IgD-negative memory B cell (primary cell): Measurements from ENCODE around the gene ZNHIT1. TPM values are rescaled to one million over a fixed set of nuclear protein-coding genes. Genes with fewer than 3 reads are reported as not detected.
A peak's percentile ranks its signal among the peaks of the same experiment; 100 is the strongest.
"Not testable (repeated sequence)": the region's sequence is repeated elsewhere in the genome, so short reads cannot be mapped to it uniquely, and the experiment has no call there.

ENCODE experiments used
- H3K27ac Mint-ChIP-seq, 3 donors: one replicate each; pipeline ENCODE4 v1.8.0; 2020 to 2022; ENCODE audit warnings: mild to moderate bottlenecking in 3 of 3, mixed read lengths in 3 of 3, moderate library complexity in 1 of 3
- H3K27me3 Mint-ChIP-seq: one replicate; pipeline ENCODE4 v1.8.0; 2021; ENCODE audit warnings: mixed read lengths
- H3K36me3 Mint-ChIP-seq: one replicate; pipeline ENCODE4 v1.8.0; 2020; ENCODE audit warnings: mild to moderate bottlenecking, mixed read lengths
- H3K4me1 Mint-ChIP-seq, 3 donors: one replicate each; pipeline ENCODE4 v1.8.0; 2020 to 2022; ENCODE audit warnings: mixed read lengths in 3 of 3, mild to moderate bottlenecking in 1 of 3
- H3K4me3 Mint-ChIP-seq, 4 donors: one replicate each; pipeline ENCODE4 v1.8.0; 2020 to 2022; ENCODE audit warnings: mild to moderate bottlenecking in 4 of 4, mixed read lengths in 4 of 4, moderate library complexity in 3 of 4
- H3K9me3 Mint-ChIP-seq, 3 donors: one replicate each; pipeline ENCODE4 v1.8.0; 2020 to 2021; ENCODE audit warnings: mixed read lengths in 3 of 3, mild to moderate bottlenecking in 1 of 3
- polyA plus RNA-seq: library from polyadenylated mRNA; unstranded; fragments of 300-500 nt; fragmentation: Illumina TruSeq; gene quantifications from one replicate; pipeline ENCODE4 v1.2.3, GENCODE V29; 2021

Gene ZNHIT1
- polyA plus RNA-seq, 1 donor from 2014 or later = 54.4 TPM

DNA sequence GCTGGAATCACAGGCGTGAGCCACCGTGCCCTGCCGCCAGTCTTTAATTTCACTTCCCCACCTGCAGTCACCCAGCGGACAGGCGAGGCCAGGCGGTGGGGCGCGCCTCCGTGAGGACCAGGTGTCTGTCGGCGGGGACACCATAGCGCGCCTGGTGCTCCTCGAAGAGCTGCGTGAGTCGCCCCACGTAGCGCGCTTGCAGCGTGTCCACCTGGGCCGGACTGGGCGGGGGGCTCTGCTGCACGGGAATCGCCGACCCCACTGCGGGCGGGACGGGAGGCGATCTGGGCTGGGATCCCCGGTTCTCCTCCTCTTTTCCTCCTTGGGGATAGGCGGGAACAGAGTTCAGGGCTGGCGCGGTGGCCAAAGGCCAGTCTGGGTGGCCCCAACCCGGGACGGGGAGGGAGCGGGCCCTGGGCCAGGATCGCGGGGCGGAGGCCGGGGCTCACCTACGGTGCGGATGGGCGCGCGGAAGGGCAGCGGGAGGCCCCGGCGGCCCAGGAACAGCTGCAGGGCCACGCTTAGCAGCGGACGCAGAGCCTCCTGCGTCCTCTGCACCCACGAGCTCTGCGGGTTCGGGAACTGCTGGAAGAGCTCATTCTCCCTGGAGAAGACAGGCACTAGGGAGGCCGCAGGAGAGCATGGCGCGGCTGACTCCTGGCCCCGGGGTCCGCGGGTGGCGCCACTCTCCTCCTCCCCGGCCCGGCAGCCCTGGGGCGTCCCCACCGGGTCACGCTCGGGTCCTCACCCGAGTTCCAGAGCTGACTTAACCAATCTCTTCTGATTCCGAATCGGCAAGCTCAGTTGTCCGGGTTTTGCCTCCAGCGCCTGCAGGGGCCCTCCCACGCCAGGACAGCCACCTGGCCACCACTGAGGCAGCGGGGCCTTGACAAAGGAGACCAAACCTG, 16.0 kb upstream of the ZNHIT1 start:
- peak overlapping the region in 1 of 3 donors; percentile 81 for H3K27ac Mint-ChIP-seq
- peak overlapping the region in 1 of 4 donors; percentile 8 for H3K4me3 Mint-ChIP-seq
- H3K4me1 Mint-ChIP-seq = peaks cover 9 to 13% (median 10%) of the 10 kb centered on the region in 3 donors
- no peaks in the 10 kb centered on the region for H3K36me3 Mint-ChIP-seq
- no peaks in the 10 kb centered on the region for H3K9me3 Mint-ChIP-seq
- H3K27me3 Mint-ChIP-seq = peaks cover 24% of the 10 kb centered on the region

DNA sequence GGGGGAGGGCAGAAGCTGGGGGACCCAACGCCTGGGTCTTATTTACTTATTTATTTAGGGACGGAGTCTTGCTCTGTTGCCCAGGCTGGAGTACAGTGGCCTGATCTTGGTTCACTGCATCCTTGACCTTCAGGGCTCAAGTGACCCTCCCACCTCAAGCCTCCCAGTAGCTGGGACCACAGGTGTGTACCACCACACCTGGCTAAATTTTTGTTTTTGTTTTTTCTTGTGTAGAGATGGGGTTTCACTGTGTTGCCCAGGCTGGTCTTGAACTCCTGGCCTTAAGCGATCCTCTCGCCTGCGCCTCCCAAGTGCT, 15.4 kb upstream of the ZNHIT1 start:
- Mint-ChIP-seq H3K27ac (no peak overlapping the region), H3K4me3 (no peak overlapping the region), H3K9me3 (no peaks in the 10 kb centered on the region), H3K27me3 (peaks cover 24% of the 10 kb centered on the region), H3K4me1 (peaks cover 9 to 13% (median 10%) of the 10 kb centered on the region in 3 donors), H3K36me3 (peaks cover under 1% of the 10 kb centered on the region)

DNA sequence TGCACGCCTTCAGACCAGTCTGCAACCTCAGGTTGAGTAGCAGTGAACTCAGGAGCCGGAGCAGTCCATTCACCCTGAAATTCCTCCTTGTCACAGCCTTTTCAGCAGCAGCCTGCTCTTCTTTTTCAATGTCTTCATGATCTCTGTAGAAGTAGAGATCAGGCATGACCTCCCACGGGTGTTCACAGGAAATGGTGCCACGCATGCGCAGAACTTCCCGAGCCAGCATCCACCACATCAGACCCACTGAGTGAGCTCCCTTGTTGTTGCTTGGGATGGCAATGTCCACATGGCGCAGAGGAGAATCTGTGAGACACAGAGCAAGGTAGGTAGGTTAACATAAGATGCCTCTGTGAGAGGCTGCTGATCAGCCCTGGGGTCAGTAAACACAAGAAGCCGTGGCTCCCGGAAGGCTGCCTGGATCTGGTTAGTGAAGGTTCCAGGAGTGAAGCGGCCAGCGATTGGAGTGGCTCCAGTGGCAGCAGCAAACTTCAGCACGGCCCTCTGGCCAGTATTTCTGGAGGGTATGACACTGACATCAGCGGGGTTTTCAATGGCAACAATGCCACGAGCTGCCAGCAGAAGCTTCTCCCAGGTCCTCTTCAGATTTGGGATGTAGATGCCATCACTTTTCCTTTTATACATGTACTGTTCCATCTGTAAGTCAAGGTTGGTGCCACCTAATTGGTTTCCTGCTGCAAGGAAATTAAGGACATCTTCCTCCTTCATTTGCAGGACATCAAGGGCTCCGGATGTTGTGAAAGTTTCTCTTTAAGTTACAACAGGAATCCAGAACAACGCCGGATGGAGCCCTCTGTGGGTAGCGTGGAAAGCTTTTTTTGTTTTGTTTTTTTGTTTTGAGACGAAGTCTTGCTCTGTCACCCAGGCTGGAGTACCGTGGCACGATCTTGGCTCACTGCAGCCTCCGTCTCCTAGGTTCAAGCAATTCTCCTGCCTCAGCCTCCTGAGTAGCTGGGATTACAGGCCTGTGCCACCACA, 13.9 kb upstream of the ZNHIT1 start:
- not testable (repeated sequence) for H3K36me3 Mint-ChIP-seq, H3K9me3 Mint-ChIP-seq, H3K27ac Mint-ChIP-seq
- Mint-ChIP-seq H3K4me1 (peaks cover 9 to 13% (median 10%) of the 10 kb centered on the region in 3 donors), H3K4me3 (peak overlapping the region in 2 of 4 donors; percentile 7 to 32), H3K27me3 (peaks cover 24% of the 10 kb centered on the region)

DNA sequence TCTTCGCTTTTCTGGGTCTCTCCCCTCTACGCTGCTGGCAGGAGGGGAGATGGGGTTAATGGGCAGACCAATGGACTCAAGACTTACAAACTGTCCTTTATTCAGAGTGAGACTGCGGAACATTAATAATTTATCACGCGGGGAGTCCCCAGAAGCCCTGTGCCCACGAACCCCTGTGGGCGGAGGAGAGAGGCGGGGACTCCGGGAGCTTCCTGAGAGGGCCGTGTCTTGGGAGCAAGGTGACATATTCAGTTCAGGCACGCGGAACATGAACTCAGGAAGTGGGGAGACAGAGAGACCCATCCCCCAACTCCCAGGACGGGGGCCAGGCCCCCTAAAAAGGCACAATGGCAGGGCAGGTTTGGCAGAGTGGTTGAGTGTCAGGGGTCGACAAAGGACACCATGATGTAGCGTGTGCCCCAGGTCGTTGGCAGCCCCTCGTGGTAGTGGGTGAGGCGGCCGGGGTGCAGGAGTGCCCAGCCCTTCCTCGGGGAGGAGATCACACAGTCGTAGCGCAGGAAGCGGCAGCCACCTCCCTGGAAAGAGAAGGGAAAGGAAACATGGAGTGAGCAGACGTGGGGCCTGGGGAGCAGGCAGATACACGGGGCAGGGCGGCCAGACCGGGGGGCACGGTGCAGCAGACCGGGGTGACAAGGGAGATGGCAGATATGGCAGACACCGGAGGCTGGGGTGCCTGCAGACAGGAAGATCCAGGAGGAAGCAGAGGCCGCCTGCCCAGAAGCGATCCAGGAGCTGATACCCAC, 11.9 kb upstream of the ZNHIT1 start:
- Mint-ChIP-seq H3K4me1 (peaks cover 9 to 13% (median 9%) of the 10 kb centered on the region in 3 donors), H3K4me3 (no peak overlapping the region), H3K9me3 (no peaks in the 10 kb centered on the region), H3K27me3 (peaks cover 12% of the 10 kb centered on the region), H3K36me3 (peaks cover 3% of the 10 kb centered on the region), H3K27ac (no peak overlapping the region)

DNA sequence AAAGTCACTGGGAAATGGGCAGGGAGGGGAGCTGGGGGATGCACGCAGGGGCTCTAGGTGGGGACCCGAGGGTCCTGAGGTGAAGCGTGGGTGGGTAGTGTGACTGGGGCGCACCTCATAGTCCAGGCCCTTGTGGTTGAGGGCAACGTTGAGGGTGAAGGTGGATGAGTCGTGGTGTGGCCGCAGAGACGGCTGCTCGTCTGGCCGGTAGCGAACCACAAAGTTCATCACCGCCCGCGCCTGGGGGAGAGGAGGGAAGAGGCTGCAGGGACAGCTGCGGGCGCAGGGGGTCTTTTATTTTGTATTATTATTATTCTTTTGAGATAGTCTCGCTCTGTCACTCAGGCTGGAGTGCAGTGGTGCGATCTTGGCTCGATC, 11.3 kb upstream of the ZNHIT1 start:
- no peak overlapping the region for H3K27ac Mint-ChIP-seq
- H3K36me3 Mint-ChIP-seq = peaks cover 3% of the 10 kb centered on the region

DNA sequence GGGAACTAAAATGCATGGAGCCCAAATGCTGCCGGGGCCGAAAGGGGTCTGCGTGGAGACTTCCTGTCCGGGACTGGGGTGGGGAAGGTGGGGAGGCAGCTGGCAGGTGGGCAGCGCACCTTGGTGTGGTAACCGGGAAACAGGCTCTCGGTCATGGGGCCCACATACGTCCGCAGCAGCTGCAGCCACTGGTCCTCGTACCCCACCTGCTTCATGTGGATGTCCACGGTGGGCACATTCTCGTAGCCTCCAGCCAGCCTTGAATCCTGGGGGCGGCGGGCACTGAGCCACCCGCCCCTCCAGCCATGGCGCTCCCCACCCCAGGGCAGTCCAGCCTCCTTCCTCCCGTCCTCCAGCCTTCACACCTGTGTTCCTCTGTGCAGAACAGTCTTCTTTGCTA, 10.5 kb upstream of the ZNHIT1 start:
- Mint-ChIP-seq H3K9me3 (no peaks in the 10 kb centered on the region), H3K27ac (peak overlapping the region in 1 of 3 donors; percentile 36), H3K4me3 (no peak overlapping the region), H3K27me3 (peaks cover 7% of the 10 kb centered on the region), H3K36me3 (peaks cover 3% of the 10 kb centered on the region), H3K4me1 (peaks cover 9 to 12% (median 9%) of the 10 kb centered on the region in 3 donors)

More for the DNA sequence above, 11.3 kb upstream of the ZNHIT1 start:
- Mint-ChIP-seq H3K27me3 (peaks cover 9% of the 10 kb centered on the region), H3K4me3 (no peak overlapping the region), H3K9me3 (no peaks in the 10 kb centered on the region), H3K4me1 (peaks cover 9 to 12% (median 9%) of the 10 kb centered on the region in 3 donors)

DNA sequence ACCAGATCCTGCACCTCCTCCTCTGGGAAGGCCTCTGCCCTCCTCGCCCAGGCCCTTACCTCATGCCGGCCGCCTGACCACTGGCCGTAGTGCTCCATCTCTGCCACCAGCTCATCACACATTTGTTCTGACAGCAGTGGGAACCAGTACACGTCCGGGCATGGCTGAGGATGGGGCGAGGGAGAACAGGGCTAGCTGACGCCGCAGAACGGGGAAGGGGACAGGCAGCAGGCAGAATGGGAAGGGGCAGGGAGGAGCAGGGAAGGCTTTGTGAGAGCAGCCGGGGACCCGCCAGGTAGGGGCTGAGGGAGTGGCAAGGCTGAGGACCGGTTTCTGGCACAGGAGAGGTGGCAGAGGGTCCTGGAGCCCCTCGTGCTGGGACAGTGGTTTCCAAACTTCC, 9.2 kb upstream of the ZNHIT1 start:
- no peak overlapping the region for H3K27ac Mint-ChIP-seq
- H3K9me3 Mint-ChIP-seq = no peaks in the 10 kb centered on the region
- H3K27me3 Mint-ChIP-seq = peaks cover under 1% of the 10 kb centered on the region
- H3K4me1 Mint-ChIP-seq = peaks cover 4 to 7% (median 5%) of the 10 kb centered on the region in 3 donors
- H3K36me3 Mint-ChIP-seq = peaks cover 3% of the 10 kb centered on the region
- no peak overlapping the region for H3K4me3 Mint-ChIP-seq

DNA sequence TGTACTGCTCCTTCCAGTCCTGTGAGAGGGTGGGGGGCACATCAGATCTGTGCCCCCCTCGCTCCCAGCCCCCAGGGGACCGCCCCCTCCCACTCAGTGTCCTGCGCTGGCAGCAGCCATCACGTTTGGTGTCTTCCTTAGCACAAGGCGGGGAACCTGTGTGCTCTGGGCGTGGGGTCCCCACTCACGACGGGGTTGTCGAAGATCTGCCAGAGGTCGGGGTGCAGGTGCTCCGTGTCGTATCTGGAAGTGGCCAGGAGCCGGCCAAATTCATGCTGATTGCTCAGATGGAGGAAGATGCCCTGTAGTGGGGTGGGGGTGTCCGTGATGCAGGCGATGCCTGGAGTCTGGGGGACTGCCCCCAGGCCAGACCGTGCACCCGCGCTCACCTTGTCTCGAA, 7.8 kb upstream of the ZNHIT1 start:
- Mint-ChIP-seq H3K27ac (no peak overlapping the region), H3K36me3 (peaks cover 5% of the 10 kb centered on the region), H3K4me3 (no peak overlapping the region), H3K27me3 (no peaks in the 10 kb centered on the region), H3K9me3 (no peaks in the 10 kb centered on the region), H3K4me1 (peaks cover 0 to 1% (median 0%) of the 10 kb centered on the region in 3 donors)

DNA sequence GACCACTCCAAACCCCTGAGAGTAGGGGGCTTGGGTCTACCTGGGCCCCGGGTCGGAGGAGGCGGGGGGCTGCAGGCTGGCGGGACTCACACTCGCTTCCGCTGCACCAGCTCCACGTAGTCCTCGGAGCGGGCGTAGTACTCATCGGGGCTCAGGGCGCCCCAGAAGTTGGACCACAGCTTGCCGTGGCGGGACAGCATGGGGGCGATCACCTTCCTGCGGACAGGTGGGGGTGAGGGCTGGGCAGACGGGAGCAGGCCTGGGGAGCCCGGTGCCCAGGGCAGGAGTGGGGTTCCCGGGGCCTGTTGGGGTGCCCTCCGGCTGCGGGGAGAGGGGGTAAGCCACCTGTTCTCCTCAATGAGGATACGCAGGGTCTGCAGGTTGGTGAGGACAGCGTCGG, 6.5 kb upstream of the ZNHIT1 start:
- Mint-ChIP-seq H3K27ac (no peak overlapping the region), H3K4me1 (peaks cover 0 to under 1% (median under 1%) of the 10 kb centered on the region in 3 donors), H3K27me3 (no peaks in the 10 kb centered on the region), H3K9me3 (no peaks in the 10 kb centered on the region), H3K36me3 (peaks cover 5% of the 10 kb centered on the region), H3K4me3 (no peak overlapping the region)

DNA sequence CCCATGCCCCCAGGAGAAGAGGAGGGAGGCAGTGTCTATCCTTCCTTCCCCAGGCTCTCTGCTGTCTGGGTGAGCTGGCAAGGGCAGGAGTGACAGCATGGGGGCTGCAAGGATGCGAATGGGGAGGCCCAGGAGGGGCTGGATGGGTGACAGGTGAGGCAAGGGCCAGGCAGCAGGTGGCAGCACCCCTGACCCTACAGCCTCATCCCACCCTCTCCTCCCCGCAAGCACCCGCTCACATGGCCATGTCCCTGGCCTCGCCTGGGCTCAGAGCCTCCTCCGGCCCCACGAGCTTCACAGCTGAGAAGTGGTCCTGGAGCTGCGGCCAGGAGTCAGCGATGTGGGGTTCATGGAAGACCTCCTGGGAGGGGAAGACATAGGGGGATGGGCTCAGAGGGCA, 6.0 kb upstream of the ZNHIT1 start:
- Mint-ChIP-seq H3K4me1 (peaks cover 0 to 3% (median 3%) of the 10 kb centered on the region in 3 donors), H3K9me3 (no peaks in the 10 kb centered on the region), H3K4me3 (no peak overlapping the region), H3K27ac (no peak overlapping the region), H3K36me3 (peaks cover 5% of the 10 kb centered on the region), H3K27me3 (no peaks in the 10 kb centered on the region)

DNA sequence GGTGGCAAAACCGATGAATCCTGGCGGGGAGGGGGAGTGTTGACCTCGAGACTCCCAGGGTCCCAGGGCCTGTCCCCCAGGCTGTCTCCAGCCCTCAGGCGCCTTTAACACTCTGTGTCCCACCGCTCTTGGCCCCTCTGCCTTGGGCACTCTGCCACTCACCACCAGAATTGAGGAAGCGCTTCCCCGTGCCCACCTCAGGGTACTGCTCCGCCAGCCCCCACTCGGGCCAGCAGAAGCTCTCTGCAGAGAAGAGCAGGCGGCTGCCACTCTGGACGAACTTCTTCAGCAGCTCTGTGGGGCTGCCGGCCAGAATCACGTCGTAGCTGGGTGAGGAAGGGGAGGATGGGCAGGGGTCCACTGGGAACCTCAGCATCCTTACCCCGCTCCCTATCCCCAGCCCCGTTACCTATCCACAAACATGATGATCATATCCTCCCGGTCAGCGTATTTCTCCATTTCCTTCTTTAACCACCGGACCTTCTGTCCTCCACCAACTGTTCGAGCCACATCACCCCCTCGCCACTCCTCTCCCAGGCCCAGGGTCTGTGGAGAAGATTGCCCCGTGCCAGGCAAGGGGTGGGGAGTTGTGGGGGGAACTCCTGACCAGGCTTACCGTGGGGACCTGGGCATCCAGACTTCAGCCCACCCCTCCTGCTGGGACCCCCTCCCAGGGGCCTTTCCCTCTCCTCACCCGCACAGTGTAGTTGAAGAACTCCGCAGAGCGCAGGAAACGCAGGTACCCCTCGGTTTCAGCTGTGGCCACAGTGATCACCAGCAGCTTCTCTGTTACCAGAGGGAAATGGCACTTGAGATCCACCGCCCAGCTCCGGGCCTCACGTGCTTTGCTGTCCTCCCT, 1.7 kb upstream of the ZNHIT1 start:
- peak overlapping the region; percentile 92 to 97 (median 94) for H3K4me3 Mint-ChIP-seq
- H3K9me3 Mint-ChIP-seq = no peaks in the 10 kb centered on the region
- peaks cover 12 to 17% (median 16%) of the 10 kb centered on the region in 3 donors for H3K4me1 Mint-ChIP-seq
- peaks cover 2% of the 10 kb centered on the region for H3K27me3 Mint-ChIP-seq
- peaks cover 2% of the 10 kb centered on the region for H3K36me3 Mint-ChIP-seq
- H3K27ac Mint-ChIP-seq = peak overlapping the region in 2 of 3 donors; percentile 67 to 84

DNA sequence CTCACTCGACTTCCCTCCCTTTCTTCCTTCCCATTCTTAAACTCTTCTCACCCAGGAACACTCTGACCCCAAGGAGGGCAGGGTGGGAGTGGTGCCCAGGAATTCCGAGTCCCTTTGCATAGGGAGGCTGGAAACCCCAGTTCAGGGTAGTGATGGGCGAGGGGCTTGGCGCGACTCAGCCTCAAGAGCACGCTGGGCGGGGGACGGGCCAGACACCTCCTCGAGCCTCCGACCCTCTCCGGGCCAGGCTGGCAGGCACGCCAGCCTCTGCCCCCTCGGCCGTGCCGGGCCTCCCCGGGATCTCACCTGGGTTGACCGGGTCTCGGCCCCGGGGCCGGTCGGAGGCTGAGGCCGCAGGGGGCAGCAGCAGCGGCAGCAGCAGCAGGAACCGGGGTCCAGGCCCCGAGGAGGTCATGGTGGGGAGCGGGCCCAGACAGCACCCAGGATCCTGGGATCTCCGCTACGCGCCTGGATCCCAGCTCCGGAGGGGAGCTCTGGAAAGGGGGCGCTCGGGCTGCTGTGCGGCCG, 1.0 kb upstream of the ZNHIT1 start:
- Mint-ChIP-seq H3K27me3 (peaks cover 2% of the 10 kb centered on the region), H3K36me3 (peaks cover 2% of the 10 kb centered on the region), H3K27ac (peak overlapping the region; percentile 67 to 95 (median 84)), H3K9me3 (no peaks in the 10 kb centered on the region), H3K4me1 (peaks cover 12 to 19% (median 16%) of the 10 kb centered on the region in 3 donors), H3K4me3 (peak overlapping the region; percentile 92 to 97 (median 94))

DNA sequence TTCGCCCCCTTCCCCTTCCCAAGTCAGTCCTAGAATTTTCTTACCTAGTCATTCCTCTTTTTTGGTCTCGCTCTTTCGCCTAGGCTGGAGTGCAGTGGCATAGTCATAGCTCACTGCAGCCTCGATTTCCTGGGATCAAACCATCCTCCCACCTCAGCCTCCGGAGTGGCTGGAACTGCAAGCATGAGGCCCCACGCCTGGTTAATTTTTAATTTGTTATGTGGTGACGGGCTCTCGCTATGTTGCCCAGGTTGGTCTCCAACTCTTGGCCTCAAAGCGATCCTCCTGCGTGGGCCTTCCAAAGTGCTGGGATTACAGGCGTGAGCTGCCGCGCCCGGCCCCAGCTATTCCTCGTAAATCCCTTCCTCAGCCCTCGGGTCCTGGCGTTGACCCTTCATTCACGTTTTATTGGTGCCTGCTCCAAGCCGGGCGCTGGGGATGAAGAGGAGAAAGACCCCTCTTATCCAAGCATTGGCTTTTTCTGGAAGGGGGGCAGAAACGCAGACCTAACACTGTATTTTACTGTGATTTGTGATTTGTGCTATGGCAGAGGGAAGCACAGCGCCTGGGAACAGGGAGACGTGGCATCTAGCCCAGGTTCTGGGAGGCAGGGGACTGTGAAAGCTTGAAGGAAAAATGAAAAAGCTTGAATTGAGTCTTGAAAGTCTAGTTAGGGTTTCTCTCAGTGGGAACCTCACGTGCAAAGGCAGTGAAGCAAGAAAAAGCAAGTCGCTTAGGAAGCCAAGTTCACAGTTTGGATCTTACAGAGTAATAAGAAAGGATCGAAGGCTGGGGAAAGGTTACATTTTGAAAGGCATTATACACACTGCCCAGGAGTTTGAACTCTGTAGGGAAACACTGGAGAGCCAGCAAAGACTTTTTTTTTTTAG, 516 bp downstream of the ZNHIT1 start:
- H3K27me3 Mint-ChIP-seq = peaks cover 2% of the 10 kb centered on the region
- no peaks in the 10 kb centered on the region for H3K9me3 Mint-ChIP-seq
- H3K27ac Mint-ChIP-seq = peak overlapping the region; percentile 84 to 95 (median 95)
- peak overlapping the region; percentile 92 to 97 (median 94) for H3K4me3 Mint-ChIP-seq
- peaks cover 12 to 19% (median 16%) of the 10 kb centered on the region in 3 donors for H3K4me1 Mint-ChIP-seq
- H3K36me3 Mint-ChIP-seq = peaks cover 4% of the 10 kb centered on the region
